Loucy (cell line): ENCODE measurements around the gene TSR1.

Experiments used
- CTCF ChIP-seq: fragments of 200-600 bp; sonication (generic); conservative IDR thresholded peaks from 2 replicates; pipeline ENCODE4 v1.5.1; 2014; ENCODE audit warnings: mild to moderate bottlenecking, antibody characterized with exemption, low read length
- EZH2phosphoT487 ChIP-seq: fragments of 200-600 bp; IDR thresholded peaks from 2 replicates; pipeline ENCODE4 v1.6.1; 2018; ENCODE audit warnings: antibody characterized with exemption, mild to moderate bottlenecking, moderate library complexity, borderline replicate concordance

GRCh38 chr17:2383628-2384167, 47.4 kb upstream of the TSR1 start:
- TF ChIP-seq CTCF, result no peak
- no peak for TF ChIP-seq EZH2phosphoT487
